Left lung (tissue), 10 donors: ENCODE data around the gene DDC. TPM values are rescaled to one million over a fixed set of nuclear protein-coding genes. Genes with fewer than 3 reads are reported as not detected.

ENCODE experiments used
- ATAC-seq: fragments of 200-7000 bp; cut with Tn5 transposase; one replicate; pipeline ENCODE4 v1.9.1; 2020; ENCODE audit warnings: moderate library complexity
- DNase-seq, 4 donors: peaks; one replicate each; pipeline ENCODE4 v3.0.0-alpha.2; 2013 to 2020
- H3K27ac ChIP-seq, 2 donors: fragments of 200-600 bp; sonication (generic) in 1 of 2; one replicate each; pipeline versions ENCODE4 v1.5.0 to v1.8.0; 2020 to 2021
- H3K27me3 ChIP-seq, 2 donors: fragments of 200-600 bp; sonication (generic) in 1 of 2; one replicate each; pipeline versions ENCODE4 v1.5.0 to v1.8.0; 2020 to 2021
- H3K36me3 ChIP-seq, 2 donors: fragments of 200-600 bp; sonication (generic) in 1 of 2; one replicate each; pipeline versions ENCODE4 v1.5.0 to v1.8.0; 2020 to 2021
- H3K4me1 ChIP-seq, 2 donors: fragments of 200-600 bp; one replicate each; pipeline ENCODE4 v1.8.0; 2021
- H3K4me3 ChIP-seq, 2 donors: fragments of 200-600 bp; sonication (generic) in 1 of 2; one replicate each; pipeline versions ENCODE4 v1.5.0 to v1.8.0; 2020 to 2021; ENCODE audit warnings: mild to moderate bottlenecking in 1 of 2
- H3K9me3 ChIP-seq, 2 donors: fragments of 200-600 bp; sonication (generic) in 1 of 2; one replicate each; pipeline versions ENCODE4 v1.5.0 to v1.8.0; 2020 to 2021
- CTCF ChIP-seq, 2 donors: fragments of 200-600 bp; sonication (generic) in 1 of 2; IDR thresholded peaks; one replicate each; pipeline versions ENCODE4 v1.5.0 to v1.8.0; 2021; ENCODE audit warnings: antibody characterized with exemption in 2 of 2
- intact Hi-C, 2 donors: fragments of 100-400 bp; cut with DNase I; formaldehyde crosslinking; loops; one replicate each; pipeline versions ENCODE4 v1.11.2 to v1.14.2; 2022
- polyA plus RNA-seq, 6 donors: library from polyadenylated mRNA; unstranded; fragments of 120-200 nt; gene quantifications; one replicate each; pipeline ENCODE4 v1.2.1, GENCODE V29; 2013; ENCODE audit not compliant: insufficient read length in 6 of 6
- total RNA-seq, 2 donors: library from RNA; stranded (reverse); fragmentation: NEBNext Ultra II Directional; extraction: Animal tissue kit (Norgen Biotek cat#: 25700); gene quantifications; one replicate each; pipeline ENCODE4 v1.2.1, GENCODE V29; 2021
- donor health status: DM: no; HTN: yes; CAD: no.
- donor health status: DM: no; HTN: no; CAD: no.

Gene DDC
- total and polyA plus RNA-seq, 8 donors = 0.90 to 17.6 (median 9.2) TPM

DNA sequence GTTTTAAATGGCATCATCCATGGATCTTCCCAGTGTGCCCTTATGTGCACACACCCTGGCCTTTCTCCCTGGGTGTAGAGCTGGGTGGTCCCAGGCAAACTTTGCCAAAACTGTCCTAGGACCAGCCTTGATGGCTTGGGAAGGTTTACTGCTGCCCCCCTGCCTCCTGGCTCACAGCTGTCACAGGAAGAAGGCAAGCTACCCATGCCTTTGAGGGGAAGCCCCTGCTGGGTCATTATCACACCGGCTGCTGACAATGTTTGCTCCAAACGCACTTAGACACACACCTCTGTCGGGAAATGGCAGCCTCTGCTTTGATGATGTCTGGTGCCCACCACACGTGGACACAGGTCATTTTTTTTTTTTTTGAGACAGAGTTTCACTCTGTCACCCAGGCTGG is 89.9 kb downstream of the DDC start:
- H3K9me3 ChIP-seq = no peaks in the 10 kb centered on the region
- H3K27ac ChIP-seq = no peak overlapping the region
- no peaks in the 10 kb centered on the region for H3K4me1 ChIP-seq
- H3K4me3 ChIP-seq = no peak overlapping the region
- intact Hi-C loops = no loop called here
- ATAC-seq (no peak), DNase-seq (no peak)
- H3K27me3 ChIP-seq = no peaks in the 10 kb centered on the region
- no peak for TF ChIP-seq CTCF (IDR thresholded peaks at IDR 0.05)
- no peaks in the 10 kb centered on the region for H3K36me3 ChIP-seq

- Histone ChIP-seq H3K4me3 (no peak overlapping the region), H3K27me3 (no peaks in the 10 kb centered on the region), H3K4me1 (no peaks in the 10 kb centered on the region), H3K36me3 (no peaks in the 10 kb centered on the region), H3K9me3 (no peaks in the 10 kb centered on the region), H3K27ac (no peak overlapping the region)
- TF ChIP-seq CTCF (IDR thresholded peaks at IDR 0.05) = no peak
- no peak for ATAC-seq
- no peak for DNase-seq
- intact Hi-C loops = no loop called here
These were observed 90.6 kb downstream of the DDC start for GRCh38 chr7:50474382-50475160.

DNA sequence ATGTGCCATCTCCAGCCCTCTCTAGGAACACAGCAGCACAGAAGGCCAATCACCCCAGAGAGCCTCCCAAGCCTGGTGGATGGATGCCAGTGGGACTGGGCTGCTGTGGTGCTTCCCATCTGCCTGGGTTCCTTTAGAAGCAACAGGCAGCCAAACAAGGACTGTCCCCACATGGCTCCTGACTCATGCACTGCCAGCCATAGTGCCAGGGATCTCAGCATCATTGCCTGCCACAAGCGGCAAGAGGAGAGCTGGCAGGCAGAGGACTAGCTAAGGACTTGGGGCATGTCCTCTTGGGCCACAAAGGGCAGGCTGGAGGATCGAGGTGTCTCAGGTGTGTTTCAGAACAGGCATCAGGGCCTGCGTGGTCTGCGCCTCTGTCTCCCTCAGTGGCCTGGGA is 91.7 kb downstream of the DDC start:
- Histone ChIP-seq H3K27me3 (no peaks in the 10 kb centered on the region), H3K36me3 (no peaks in the 10 kb centered on the region), H3K4me1 (no peaks in the 10 kb centered on the region), H3K9me3 (no peaks in the 10 kb centered on the region), H3K4me3 (no peak overlapping the region), H3K27ac (no peak overlapping the region)
- no peak for ATAC-seq
- no peak for TF ChIP-seq CTCF (IDR thresholded peaks at IDR 0.05)
- intact Hi-C loops = no loop called here
- no peak for DNase-seq

DNA sequence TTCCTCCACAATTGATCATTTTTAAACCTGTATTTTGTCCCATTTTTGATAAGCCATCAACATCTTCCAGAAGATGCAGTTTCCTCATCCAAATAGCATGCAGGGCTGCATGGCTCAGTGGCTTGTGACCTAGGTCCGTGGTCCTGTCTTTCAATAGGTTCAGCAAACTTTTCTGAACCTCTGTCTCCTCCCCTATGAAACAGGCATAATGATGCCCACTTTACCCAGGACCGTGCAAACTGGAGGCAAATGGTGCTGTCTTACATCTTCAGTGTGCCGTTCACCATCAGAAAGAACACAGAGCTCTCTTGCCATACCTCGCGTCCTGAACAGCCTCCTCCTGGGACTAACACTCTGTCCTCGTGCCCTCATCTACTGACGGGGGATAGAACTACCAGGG is 92.8 kb downstream of the DDC start:
- ATAC-seq (no peak), DNase-seq (no peak)
- Histone ChIP-seq H3K4me1 (peaks cover 6 to 8% of the 10 kb centered on the region in 2 donors), H3K27me3 (no peaks in the 10 kb centered on the region), H3K36me3 (no peaks in the 10 kb centered on the region), H3K27ac (no peak overlapping the region), H3K4me3 (no peak overlapping the region), H3K9me3 (no peaks in the 10 kb centered on the region)
- TF ChIP-seq CTCF (IDR thresholded peaks at IDR 0.05) = no peak
- intact Hi-C loops = no loop called here

DNA sequence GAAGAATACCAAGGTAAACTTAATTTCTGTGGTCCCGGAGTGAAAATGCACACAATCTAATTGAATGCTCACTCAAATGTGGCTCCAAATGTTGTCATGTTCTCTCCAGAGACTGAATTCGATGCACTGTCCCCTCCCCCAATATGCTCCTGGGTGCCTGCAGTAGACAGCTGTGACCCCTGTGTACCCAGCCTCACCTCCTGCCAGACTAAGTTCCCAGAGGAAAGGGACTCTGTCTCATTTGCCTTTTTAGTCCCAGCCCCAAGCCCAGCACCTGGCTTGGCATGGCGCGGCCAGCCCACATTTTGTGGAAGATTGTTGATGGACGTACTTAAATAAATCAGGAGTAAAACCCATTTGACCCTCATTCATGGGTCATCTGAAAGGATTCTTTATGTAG is 93.2 kb downstream of the DDC start:
- no peak overlapping the region for H3K4me3 ChIP-seq
- H3K9me3 ChIP-seq = no peaks in the 10 kb centered on the region
- no peak overlapping the region for H3K27ac ChIP-seq
- H3K36me3 ChIP-seq = no peaks in the 10 kb centered on the region
- TF ChIP-seq CTCF (IDR thresholded peaks at IDR 0.05) = no peak
- H3K4me1 ChIP-seq = peaks cover 6 to 8% of the 10 kb centered on the region in 2 donors
- no peaks in the 10 kb centered on the region for H3K27me3 ChIP-seq
- intact Hi-C loops = no loop called here
- ATAC-seq (no peak), DNase-seq (no peak)
